HEK293T (cell line): Measurements from ENCODE around the gene DIABLO.

Experiments used
- CTCF ChIA-PET: fragments of 350-600 bp; formaldehyde crosslinking; extraction: SDS; loops from one replicate; lab custom pipeline; 2021; ENCODE audit warnings: antibody characterized with exemption, inconsistent platforms; lab: Yijun Ruan, JAX
- POLR2A ChIA-PET: fragments of 350-600 bp; formaldehyde crosslinking; extraction: SDS; loops from one replicate; lab custom pipeline; 2020; ENCODE audit warnings: antibody characterized with exemption, inconsistent platforms; lab: Yijun Ruan, JAX
- DNase-seq: peaks from one replicate; pipeline ENCODE4 v3.0.0; 2012; ENCODE audit warnings: mixed read lengths; ENCODE audit errors: extremely low spot score
- ARNT ChIP-seq: fragments of 450-650 bp; IDR thresholded peaks from 2 replicates; pipeline ENCODE4 v1.6.1; 2017; ENCODE audit warnings: mild to moderate bottlenecking
- BHLHE40 ChIP-seq: fragments of 450-650 bp; IDR thresholded peaks from 2 replicates; pipeline ENCODE4 v1.6.1; 2016; ENCODE audit warnings: mild to moderate bottlenecking, moderate library complexity, borderline replicate concordance
- CTBP1 ChIP-seq: fragments of 450-650 bp; IDR thresholded peaks from 2 replicates; pipeline ENCODE4 v1.6.1; 2016; ENCODE audit warnings: borderline replicate concordance
- ELF4 ChIP-seq: fragments of 450-650 bp; IDR thresholded peaks from 2 replicates; pipeline ENCODE4 v1.6.1; 2017; ENCODE audit warnings: antibody characterized with exemption
- FOXA1 ChIP-seq: fragments of 450-650 bp; IDR thresholded peaks from 2 replicates; pipeline ENCODE4 v1.6.1; 2016; ENCODE audit warnings: mild to moderate bottlenecking
- FOXK2 ChIP-seq: fragments of 450-650 bp; IDR thresholded peaks from 2 replicates; pipeline ENCODE4 v1.6.1; 2016; ENCODE audit warnings: mild to moderate bottlenecking
- FOXM1 ChIP-seq: fragments of 450-650 bp; IDR thresholded peaks from 2 replicates; pipeline ENCODE4 v1.6.1; 2017; ENCODE audit warnings: mild to moderate bottlenecking, borderline replicate concordance
- HDGF ChIP-seq: fragments of 450-650 bp; IDR thresholded peaks from 2 replicates; pipeline ENCODE4 v1.6.1; 2017; ENCODE audit warnings: antibody characterized with exemption, borderline replicate concordance
- L3MBTL2 ChIP-seq: fragments of 450-650 bp; conservative IDR thresholded peaks from 2 replicates; pipeline ENCODE4 v1.6.1; 2016; ENCODE audit warnings: mild to moderate bottlenecking
- LEF1 ChIP-seq: fragments of 450-650 bp; IDR thresholded peaks from 2 replicates; pipeline ENCODE4 v1.6.1; 2017; ENCODE audit warnings: mild to moderate bottlenecking, borderline replicate concordance
- NFRKB ChIP-seq: fragments of 450-650 bp; IDR thresholded peaks from 2 replicates; pipeline ENCODE4 v1.6.1; 2016; ENCODE audit warnings: mild to moderate bottlenecking, moderate library complexity
- SP1 ChIP-seq: fragments of 450-650 bp; IDR thresholded peaks from 2 replicates; pipeline ENCODE4 v1.6.1; 2017
- SUZ12 ChIP-seq: fragments of 450-650 bp; IDR thresholded peaks from 2 replicates; pipeline ENCODE4 v1.6.1; 2016; ENCODE audit warnings: mild to moderate bottlenecking
- TARDBP ChIP-seq: fragments of 450-650 bp; IDR thresholded peaks from 2 replicates; pipeline ENCODE4 v1.6.1; 2016
- ZNF384 ChIP-seq: fragments of 450-650 bp; IDR thresholded peaks from 2 replicates; pipeline ENCODE4 v1.6.1; 2016
- TF ChIP-seq, protein P1 (sequence below): fragments of 450-650 bp; IDR thresholded peaks from 2 replicates; pipeline ENCODE4 v1.6.1; 2016

Gene DIABLO

DNA sequence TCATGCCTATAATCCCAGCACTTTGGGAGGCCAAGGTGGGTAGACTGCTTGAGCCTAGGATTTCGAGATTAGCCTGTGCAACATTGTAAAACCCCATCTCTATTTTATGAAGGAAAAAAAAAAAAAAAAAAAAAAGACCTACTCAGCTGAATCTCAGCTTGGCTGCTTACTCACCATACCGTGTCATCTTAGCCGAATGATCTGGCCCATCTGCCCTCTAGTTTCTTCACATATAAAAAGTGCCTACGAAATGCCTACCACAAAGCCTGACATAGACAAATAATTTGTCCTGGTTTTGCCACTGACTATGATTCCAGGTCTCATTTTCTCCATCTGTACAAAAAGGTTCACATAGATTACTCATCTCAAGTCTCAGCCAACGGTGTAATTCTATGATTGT, 10.1 kb downstream of the DIABLO start:
- TF ChIP-seq FOXK2 (no peak), SP1 (no peak), ARNT (no peak), SUZ12 (no peak), BHLHE40 (no peak), TARDBP (no peak), ELF4 (no peak), FOXA1 (no peak), ZNF384 (no peak), HDGF (no peak), CTBP1 (no peak), LEF1 (no peak)
- TF ChIP-seq, protein P1, sequence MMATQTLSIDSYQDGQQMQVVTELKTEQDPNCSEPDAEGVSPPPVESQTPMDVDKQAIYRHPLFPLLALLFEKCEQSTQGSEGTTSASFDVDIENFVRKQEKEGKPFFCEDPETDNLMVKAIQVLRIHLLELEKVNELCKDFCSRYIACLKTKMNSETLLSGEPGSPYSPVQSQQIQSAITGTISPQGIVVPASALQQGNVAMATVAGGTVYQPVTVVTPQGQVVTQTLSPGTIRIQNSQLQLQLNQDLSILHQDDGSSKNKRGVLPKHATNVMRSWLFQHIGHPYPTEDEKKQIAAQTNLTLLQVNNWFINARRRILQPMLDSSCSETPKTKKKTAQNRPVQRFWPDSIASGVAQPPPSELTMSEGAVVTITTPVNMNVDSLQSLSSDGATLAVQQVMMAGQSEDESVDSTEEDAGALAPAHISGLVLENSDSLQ = no peak
- no peak for DNase-seq
- ChIA-PET CTCF (no interaction called here), POLR2A (interaction anchor here (2.3 kb wide), 1 partner anchor 10 kb away, joined by 7 read pairs; the partner anchor contains the start of gene DIABLO)

DNA sequence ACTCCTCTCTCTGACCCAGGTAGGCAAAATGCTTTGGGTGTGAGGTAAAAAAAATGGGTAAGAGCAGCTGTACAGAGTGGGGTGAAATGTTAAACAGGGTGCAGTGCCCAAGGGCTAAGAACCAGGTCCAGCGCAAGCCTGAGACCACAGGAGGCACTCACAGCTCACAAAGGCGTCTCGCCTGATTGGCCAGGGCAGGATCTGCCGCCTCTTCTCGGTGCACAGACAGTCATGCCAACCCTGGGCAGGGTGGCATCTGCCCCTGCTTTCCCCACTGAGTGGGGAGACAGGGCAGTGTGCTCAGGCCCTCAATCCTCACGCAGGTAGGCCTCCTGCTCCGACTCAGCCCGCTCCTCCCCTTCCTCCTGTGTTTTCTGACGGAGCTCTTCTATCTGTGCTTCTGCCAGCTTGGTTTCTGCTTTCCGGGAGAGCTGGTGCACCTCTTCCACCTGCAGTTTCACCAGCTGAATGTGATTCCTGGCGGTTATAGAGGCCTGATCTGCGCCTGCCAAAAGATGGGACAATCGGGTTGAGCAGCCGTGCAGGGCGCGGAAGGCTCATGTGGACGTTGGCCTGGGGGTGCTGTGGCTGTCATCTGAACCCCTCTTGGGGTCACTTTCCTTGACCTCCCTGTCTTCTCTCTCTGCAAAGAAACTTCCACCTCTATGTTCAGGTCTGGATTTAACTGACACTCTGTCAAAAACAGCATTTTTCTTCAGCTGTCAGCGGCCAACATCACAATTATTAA, 17.6 kb downstream of the DIABLO start:
- no peak for TF ChIP-seq TARDBP
- no peak for TF ChIP-seq HDGF
- TF ChIP-seq, protein P1 = no peak
- no peak for TF ChIP-seq FOXK2
- no peak for TF ChIP-seq SUZ12
- no peak for TF ChIP-seq SP1
- TF ChIP-seq ELF4 = no peak
- TF ChIP-seq NFRKB = no peak
- TF ChIP-seq LEF1 = no peak
- no peak for TF ChIP-seq BHLHE40
- TF ChIP-seq CTBP1 = no peak
- no peak for TF ChIP-seq FOXA1
- TF ChIP-seq ARNT = no peak
- no peak for TF ChIP-seq FOXM1
- TF ChIP-seq ZNF384 = no peak
- no peak for TF ChIP-seq L3MBTL2
- CTCF ChIA-PET = interaction anchor here (0.7 kb wide), 1 partner anchor 76 kb away, joined by 3 read pairs; no protein-coding TSS in a partner anchor
- DNase-seq = no peak
- POLR2A ChIA-PET = interaction anchor here (0.5 kb wide), 1 partner anchor 59 kb away, joined by 4 read pairs; no protein-coding TSS in a partner anchor

DNA sequence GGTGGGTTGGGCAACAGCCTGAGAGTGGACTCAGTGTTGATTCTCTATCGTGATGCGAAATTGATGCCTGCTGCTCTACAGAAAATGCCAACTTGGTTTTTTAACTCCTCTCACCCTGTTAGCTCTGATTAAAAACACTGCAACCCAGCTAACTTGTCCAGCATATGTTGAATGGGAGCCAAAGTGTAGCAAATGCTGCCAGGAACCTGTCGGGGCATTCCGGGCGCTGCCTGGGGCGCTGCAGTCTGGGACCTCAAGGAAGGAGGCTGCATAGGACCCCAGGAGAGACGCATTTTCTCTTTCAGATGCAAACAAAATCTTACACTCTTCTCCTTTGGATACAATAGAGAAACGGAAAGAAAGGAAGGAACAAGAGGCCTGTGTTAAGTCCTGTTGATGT, 18.5 kb downstream of the DIABLO start:
- CTCF ChIA-PET = no interaction called here
- POLR2A ChIA-PET = no interaction called here
- TF ChIP-seq ELF4 (no peak), L3MBTL2 (no peak), TARDBP (no peak), NFRKB (no peak), LEF1 (no peak), SP1 (no peak), ZNF384 (no peak), HDGF (no peak), SUZ12 (no peak), FOXK2 (no peak)
- TF ChIP-seq, protein P1 = no peak
- DNase-seq = no peak

DNA sequence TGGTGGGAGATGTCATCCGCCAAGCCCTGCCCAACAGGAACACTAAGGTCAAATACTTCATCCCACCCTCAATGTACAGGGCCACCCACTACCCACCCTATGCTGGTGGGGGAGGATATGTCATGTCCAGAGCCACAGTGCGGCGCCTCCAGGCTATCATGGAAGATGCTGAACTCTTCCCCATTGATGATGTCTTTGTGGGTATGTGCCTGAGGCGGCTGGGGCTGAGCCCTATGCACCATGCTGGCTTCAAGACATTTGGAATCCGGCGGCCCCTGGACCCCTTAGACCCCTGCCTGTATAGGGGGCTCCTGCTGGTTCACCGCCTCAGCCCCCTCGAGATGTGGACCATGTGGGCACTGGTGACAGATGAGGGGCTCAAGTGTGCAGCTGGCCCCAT, 18.9 kb downstream of the DIABLO start:
- ChIA-PET CTCF (no interaction called here), POLR2A (interaction anchor here (1.1 kb wide), 1 partner anchor 19 kb away, joined by 3 read pairs; the partner anchor contains the start of gene DIABLO)
- DNase-seq = no peak
- TF ChIP-seq SUZ12 (no peak), ARNT (no peak), NFRKB (no peak), HDGF (no peak), FOXK2 (no peak), TARDBP (no peak)
- TF ChIP-seq, protein P1 = no peak

DNA sequence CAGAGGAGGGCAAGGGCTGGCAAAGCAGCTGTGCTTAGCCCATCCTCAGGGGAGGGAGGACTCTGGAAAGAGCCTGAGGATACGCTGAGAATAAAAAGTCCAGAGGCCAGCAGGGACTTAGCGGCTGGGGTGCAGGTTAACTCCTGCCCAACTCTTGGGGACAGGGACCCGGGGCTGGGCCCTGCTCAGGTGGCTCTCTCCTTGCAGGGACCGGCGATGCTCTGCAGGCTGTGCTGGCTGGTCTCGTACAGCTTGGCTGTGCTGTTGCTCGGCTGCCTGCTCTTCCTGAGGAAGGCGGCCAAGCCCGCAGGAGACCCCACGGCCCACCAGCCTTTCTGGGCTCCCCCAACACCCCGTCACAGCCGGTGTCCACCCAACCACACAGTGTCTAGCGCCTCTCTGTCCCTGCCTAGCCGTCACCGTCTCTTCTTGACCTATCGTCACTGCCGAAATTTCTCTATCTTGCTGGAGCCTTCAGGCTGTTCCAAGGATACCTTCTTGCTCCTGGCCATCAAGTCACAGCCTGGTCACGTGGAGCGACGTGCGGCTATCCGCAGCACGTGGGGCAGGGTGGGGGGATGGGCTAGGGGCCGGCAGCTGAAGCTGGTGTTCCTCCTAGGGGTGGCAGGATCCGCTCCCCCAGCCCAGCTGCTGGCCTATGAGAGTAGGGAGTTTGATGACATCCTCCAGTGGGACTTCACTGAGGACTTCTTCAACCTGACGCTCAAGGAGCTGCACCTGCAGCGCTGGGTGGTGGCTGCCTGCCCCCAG, 19.6 kb downstream of the DIABLO start:
- ChIA-PET POLR2A (interaction anchor here (1.1 kb wide), 1 partner anchor 20 kb away, joined by 3 read pairs; the partner anchor contains the start of gene DIABLO), CTCF (no interaction called here)
- no peak for DNase-seq
- TF ChIP-seq NFRKB = no peak
- TF ChIP-seq L3MBTL2 = no peak
- no peak for TF ChIP-seq TARDBP
- no peak for TF ChIP-seq ZNF384
- TF ChIP-seq, protein P1 = no peak
- no peak for TF ChIP-seq SUZ12
- TF ChIP-seq LEF1 = no peak
- TF ChIP-seq BHLHE40 = no peak
- TF ChIP-seq FOXK2 = no peak
- TF ChIP-seq SP1 = no peak
- no peak for TF ChIP-seq ARNT
- no peak for TF ChIP-seq ELF4
- TF ChIP-seq HDGF = no peak
- no peak for TF ChIP-seq FOXA1
- TF ChIP-seq FOXM1 = no peak
- TF ChIP-seq CTBP1 = no peak
